K562 (cell line): ENCODE data around the gene ARHGDIA. TPM values are rescaled to one million over a fixed set of nuclear protein-coding genes. Genes with fewer than 3 reads are reported as not detected.

Source experiments
- ARHGAP35 ChIP-seq: fragments of 450-650 bp; IDR thresholded peaks from 2 replicates; pipeline ENCODE4 v1.6.1; 2018; ENCODE audit not compliant: partially characterized antibody
- ARID1B ChIP-seq: fragments of 450-650 bp; IDR thresholded peaks from 2 replicates; pipeline ENCODE4 v1.6.1; 2016; ENCODE audit warnings: antibody characterized with exemption, mild to moderate bottlenecking, inconsistent platforms
- ATF2 ChIP-seq: sonication (generic); formaldehyde crosslinking; IDR thresholded peaks from 2 replicates; pipeline ENCODE4 v1.8.1; 2022; ENCODE audit warnings: missing genetic modification reagents
- BDP1 ChIP-seq: IDR thresholded peaks from 3 replicates; pipeline ENCODE4 v1.6.1; 2011; ENCODE audit not compliant: insufficient read length, insufficient read depth
- BRF2 ChIP-seq: IDR thresholded peaks from 3 replicates; pipeline ENCODE4 v1.6.1; 2011; ENCODE audit warnings: borderline replicate concordance, mild to moderate bottlenecking; ENCODE audit not compliant: insufficient read length, insufficient read depth
- CREB3L1 ChIP-seq: fragments of 450-650 bp; IDR thresholded peaks from 2 replicates; pipeline ENCODE4 v1.6.1; 2014; ENCODE audit warnings: low read depth, mild to moderate bottlenecking, moderate library complexity, borderline replicate concordance
- E2F1 ChIP-seq: sonication (generic); formaldehyde crosslinking; IDR thresholded peaks from 2 replicates; pipeline ENCODE4 v1.8.1; 2023; ENCODE audit warnings: mild to moderate bottlenecking, missing genetic modification reagents, moderate library complexity
- IFI16 ChIP-seq: fragments of 250-450 bp; sonication (Bioruptor Pico); IDR thresholded peaks from 2 replicates; pipeline ENCODE4 v2.1.2; 2022; ENCODE audit warnings: mild to moderate bottlenecking, inconsistent platforms
- MAX ChIP-seq: sonication (generic); formaldehyde crosslinking; IDR thresholded peaks from 2 replicates; pipeline ENCODE4 v1.9.0; 2022; ENCODE audit warnings: mild to moderate bottlenecking, missing genetic modification reagents
- MCM2 ChIP-seq: fragments of 450-650 bp; IDR thresholded peaks from 2 replicates; pipeline ENCODE4 v1.6.1; 2017; ENCODE audit warnings: low read depth, mild to moderate bottlenecking
- MNT ChIP-seq, 2 experiments: fragments of 450-650 bp; conservative IDR thresholded peaks; 2 replicates each; pipeline ENCODE4 v1.6.1; 2017; ENCODE audit warnings: mild to moderate bottlenecking in 2 of 2, moderate library complexity in 2 of 2
- NFRKB ChIP-seq: fragments of 450-650 bp; IDR thresholded peaks from 2 replicates; pipeline ENCODE4 v1.6.1; 2016; ENCODE audit warnings: low read depth
- POLR2H ChIP-seq: IDR thresholded peaks from 2 replicates; pipeline ENCODE4 v1.6.1; 2016; ENCODE audit warnings: missing genetic modification characterization, low read depth, mild to moderate bottlenecking, control low read depth, missing compliant biosample characterization, moderate library complexity
- SNIP1 ChIP-seq: fragments of 450-650 bp; IDR thresholded peaks from 2 replicates; pipeline ENCODE4 v1.7.1; 2017; ENCODE audit warnings: low read depth, mild to moderate bottlenecking
- SNRNP70 ChIP-seq: fragments of 200-400 bp; formaldehyde crosslinking; optimal IDR thresholded peaks from 2 replicates; pipeline ENCODE3; 2017; ENCODE audit warnings: low read depth, low read length
- SREBF1 ChIP-seq: fragments of 150-350 bp; IDR thresholded peaks from 2 replicates; pipeline ENCODE4 v1.6.1; 2014; ENCODE audit warnings: antibody characterized with exemption, low read depth, low read length, borderline replicate concordance
- SREBF2 ChIP-seq: sonication (generic); formaldehyde crosslinking; IDR thresholded peaks from 2 replicates; pipeline ENCODE4 v1.4.0; 2020; ENCODE audit warnings: mild to moderate bottlenecking, missing genetic modification reagents
- TBL1XR1 ChIP-seq, 2 experiments: IDR thresholded peaks; 2 replicates each; pipeline ENCODE4 v1.6.1; 2012; ENCODE audit warnings: improper control_type of control experiment in 2 of 2, low read length in 2 of 2, mild to moderate bottlenecking in 1 of 2
- TOE1 ChIP-seq, 2 experiments: fragments of 450-650 bp in 1 of 2; sonication (generic) in 1 of 2; formaldehyde crosslinking in 1 of 2; IDR thresholded peaks; 2 replicates each; pipeline versions ENCODE4 v1.7.1 to v1.8.0; 2016 to 2022; ENCODE audit warnings: borderline replicate concordance in 2 of 2, mild to moderate bottlenecking in 2 of 2, antibody characterized with exemption in 1 of 2, inconsistent platforms in 1 of 2, low read depth in 1 of 2, missing genetic modification reagents in 1 of 2, moderate library complexity in 1 of 2
- ZNF431 ChIP-seq: sonication (generic); formaldehyde crosslinking; IDR thresholded peaks from 2 replicates; pipeline ENCODE4 v1.8.0; 2022; ENCODE audit warnings: mild to moderate bottlenecking, missing genetic modification reagents
- ZNF785 ChIP-seq: fragments of 250-450 bp; sonication (Bioruptor Pico); IDR thresholded peaks from 2 replicates; pipeline ENCODE4 v1.4.0; 2020; ENCODE audit warnings: mild to moderate bottlenecking
- polyA plus RNA-seq, 8 experiments: library from polyadenylated mRNA; depleted of rRNA in 4 of 8; stranded (reverse) in 5 of 8; unstranded in 3 of 8; fragments of >200 nt; fragmentation: Nextera tagmentation in 2 of 8; fragmentation: Illumina TruSeq in 1 of 8; extraction: Ambion mirVana in 2 of 8; extraction: Trizol in 1 of 8; gene quantifications; 2 replicates each; pipeline versions ENCODE4 v1.2.1 to v1.2.3, GENCODE V29; 2011 to 2014; ENCODE audit warnings: inconsistent platforms in 1 of 8, missing spikeins in 1 of 8
- total RNA-seq, 7 experiments: library from RNA; depleted of rRNA in 6 of 7; stranded (reverse); fragments of >200 nt in 6 of 7; fragmentation: Illumina TruSeq in 2 of 7; extraction: Trizol in 2 of 7; gene quantifications; 2 replicates each; pipeline versions ENCODE4 v1.2.1 to v1.2.3, GENCODE V29; 2011 to 2021; ENCODE audit warnings: low replicate concordance in 1 of 7

The ARHGDIA gene
- total and polyA plus RNA-seq, 9 of the 15 experiments (the other 6 are each of a cell fraction or from before 2014, with no cell fraction given) = 9.6 to 340 (median 97.6) TPM

GRCh38 chr17:81821603-81822311, 49.4 kb downstream of the ARHGDIA start (continued):
- TF ChIP-seq TOE1 (IDR thresholded peaks at IDR 0.05; ENCODE audit: borderline replicate concordance) = peak; percentile 56; the same call in 1 of the 2 replicates
- no peak for TF ChIP-seq TOE1 (CRISPR knock-in tag; IDR thresholded peaks at IDR 0.05; ENCODE audit: borderline replicate concordance, low read depth)
- peak in 1 of 2 experiments; percentile 66; a peak in 2 of 4 replicates for TF ChIP-seq TBL1XR1 (IDR thresholded peaks at IDR 0.05; ENCODE audit: low read length in 2 of 2)
- TF ChIP-seq POLR2H (tag) = no peak
- no peak for TF ChIP-seq MCM2
- peak; percentile 77 for TF ChIP-seq CREB3L1
- TF ChIP-seq ATF2 (CRISPR knock-in tag) = no peak
- TF ChIP-seq SNRNP70 = no peak
- TF ChIP-seq IFI16 = no peak
- no peak for TF ChIP-seq SREBF2
- peak; percentile 88 for TF ChIP-seq NFRKB
- TF ChIP-seq ARID1B = peak; percentile 73
- no peak for TF ChIP-seq SNIP1
- TF ChIP-seq ZNF431 = no peak; the same call in 1 of the 2 replicates
- no peak for TF ChIP-seq BDP1
- TF ChIP-seq ARHGAP35 = no peak
- TF ChIP-seq SREBF1 = no peak
- TF ChIP-seq E2F1 = peak; percentile 54
- TF ChIP-seq MNT (conservative IDR thresholded peaks at IDR 0.05) = peak; percentile 86 to 93
- TF ChIP-seq ZNF785 (CRISPR knock-in tag) = no peak
- TF ChIP-seq MAX (CRISPR knock-in tag) = peak; percentile 92
- no peak for TF ChIP-seq BRF2
